Endothelial cell of umbilical vein (primary cell): ENCODE data around the gene NTF4. TPM values are rescaled to one million over a fixed set of nuclear protein-coding genes. Genes with fewer than 3 reads are reported as not detected.
"Not testable (repeated sequence)": the region's sequence is repeated elsewhere in the genome, so short reads cannot be mapped to it uniquely, and the experiment has no call there.

ENCODE experiments used
- BruUV-seq: library from RNA; stranded (reverse); fragments of 400-500 nt; replicated peaks from 2 replicates; lab custom pipeline; 2021; lab: Mats Ljungman, UMichigan
- CTCF ChIA-PET: fragments of 300-600, 350-600 bp; sonication (Branson Sonifier 250); formaldehyde crosslinking; loops from one replicate; lab custom pipeline; 2021; ENCODE audit warnings: antibody characterized with exemption, inconsistent platforms; lab: Charles Lee
- POLR2A ChIA-PET: fragments of 300-600, 350-600 bp; sonication (Branson Sonifier 250); formaldehyde crosslinking; loops from one replicate; lab custom pipeline; 2021; ENCODE audit warnings: antibody characterized with exemption, inconsistent platforms; lab: Charles Lee
- DNase-seq: peaks from one replicate; pipeline ENCODE4 v3.0.0-alpha.2; 2011; ENCODE audit warnings: low read depth, low spot score
- FAIRE-seq: peaks from 2 replicates; lab custom pipeline; 2011; peaks lifted over from hg19 to GRCh38; lab: Jason Lieb, UNC
- H2AFZ ChIP-seq: 2 replicates; pipeline ENCODE4 v1.6.0; 2012; ENCODE audit warnings: low read depth, low read length, control low read depth, inconsistent platforms
- H3K27ac ChIP-seq: 2 replicates; pipeline ENCODE4 v1.5.1; 2011; ENCODE audit warnings: low read depth, mild to moderate bottlenecking, control low read depth, low read length, moderate library complexity; ENCODE audit not compliant: insufficient read depth
- H3K27me3 ChIP-seq, 2 experiments: 2 replicates each; pipeline versions ENCODE4 v1.6.0 to v1.6.1; 2011; ENCODE audit warnings: low read length in 2 of 2, mixed read lengths in 1 of 2; ENCODE audit not compliant: control insufficient read depth in 2 of 2, insufficient read depth in 2 of 2
- H3K36me3 ChIP-seq, 2 experiments: 2 replicates in 1 of 2; 3 replicates in 1 of 2; pipeline ENCODE4 v1.5.1; 2011; ENCODE audit warnings: low read length in 2 of 2, mild to moderate bottlenecking in 1 of 2, moderate library complexity in 1 of 2; ENCODE audit not compliant: control insufficient read depth in 2 of 2, insufficient read depth in 2 of 2; ENCODE audit errors: extremely low read depth in 1 of 2
- H3K4me1 ChIP-seq: 3 replicates; pipeline ENCODE4 v1.5.1; 2011; ENCODE audit warnings: mild to moderate bottlenecking, low read length; ENCODE audit not compliant: control insufficient read depth, insufficient read depth; ENCODE audit errors: extremely low read depth
- H3K4me2 ChIP-seq: 2 replicates; pipeline ENCODE4 v1.6.1; 2011; ENCODE audit warnings: low read length, control low read depth, mixed read lengths; ENCODE audit not compliant: insufficient read depth
- H3K4me3 ChIP-seq, 3 experiments: fragments of 200-600 bp in 1 of 3; sonication (generic), shearing (Covaris generic) in 1 of 3; replicated peaks in 1 of 3; 2 replicates each; pipeline ENCODE4 v1.5.1; 2011 to 2016; ENCODE audit warnings: control low read depth in 3 of 3, low read length in 3 of 3, mild to moderate bottlenecking in 2 of 3, inconsistent platforms in 1 of 3, low read depth in 1 of 3, moderate library complexity in 1 of 3; ENCODE audit not compliant: insufficient read depth in 1 of 3
- H3K79me2 ChIP-seq: 2 replicates; pipeline ENCODE4 v1.6.0; 2012; ENCODE audit warnings: low read length, inconsistent platforms; ENCODE audit not compliant: control insufficient read depth, insufficient read depth
- H3K9ac ChIP-seq: replicated peaks from 2 replicates; pipeline ENCODE3; 2011; ENCODE audit warnings: low read length, control low read depth; ENCODE audit not compliant: insufficient read depth; ENCODE audit errors: extremely low read depth
- H3K9me1 ChIP-seq: replicated peaks from 3 replicates; pipeline ENCODE4 v1.6.0; 2011; ENCODE audit warnings: mild to moderate bottlenecking, low read length; ENCODE audit not compliant: control insufficient read depth, insufficient read depth; ENCODE audit errors: extremely low read depth
- H3K9me3 ChIP-seq: replicated peaks from 2 replicates; pipeline ENCODE4 v1.5.1; 2012; ENCODE audit warnings: low read length, inconsistent platforms; ENCODE audit not compliant: control insufficient read depth, insufficient read depth
- H4K20me1 ChIP-seq: replicated peaks from 2 replicates; pipeline ENCODE3; 2011; ENCODE audit warnings: mild to moderate bottlenecking, low read length; ENCODE audit not compliant: control insufficient read depth, insufficient read depth; ENCODE audit errors: extremely low read depth
- FOS ChIP-seq: IDR thresholded peaks from 2 replicates; pipeline ENCODE4 v1.6.1; 2011; ENCODE audit warnings: mild to moderate bottlenecking, low read length, moderate library complexity, borderline replicate concordance; ENCODE audit not compliant: insufficient read depth
- GATA2 ChIP-seq: IDR thresholded peaks from 2 replicates; pipeline ENCODE4 v1.7.0; 2011; ENCODE audit warnings: low read depth, mild to moderate bottlenecking, moderate library complexity, mixed read lengths, low read length; ENCODE audit not compliant: insufficient read length, insufficient read depth
- JUN ChIP-seq: IDR thresholded peaks from 2 replicates; pipeline ENCODE4 v1.6.1; 2011; ENCODE audit warnings: borderline replicate concordance, low read depth; ENCODE audit not compliant: insufficient read length, insufficient read depth
- MYC ChIP-seq: IDR thresholded peaks from one replicate; pipeline ENCODE4 v1.6.1; 2011; ENCODE audit warnings: mild to moderate bottlenecking, low read depth, low read length
- POLR2A ChIP-seq: IDR thresholded peaks from 2 replicates; pipeline ENCODE4 v1.6.1; 2012; ENCODE audit warnings: low read depth, mild to moderate bottlenecking, control low read depth, low read length
- dilution Hi-C: fragments of 300-500 bp; cut with MboI; formaldehyde crosslinking; loops from one replicate; pipeline ENCODE4 v1.15.0; 2019; ENCODE audit warnings: low sequenced_read_pairs; ENCODE audit not compliant: extremely low pct_ligation_motif_present
- intact Hi-C: fragments of 100-400 bp; cut with micrococcal nuclease; formaldehyde crosslinking; loops from one replicate; pipeline ENCODE4 v1.10.0; 2022
- polyA plus RNA-seq, 4 experiments: library from polyadenylated mRNA; depleted of rRNA in 3 of 4; stranded (reverse) in 3 of 4; unstranded in 1 of 4; fragments of >200 nt; gene quantifications; 2 replicates each; pipeline versions ENCODE4 v1.2.1 to v1.2.3, GENCODE V29; 2011 to 2012; ENCODE audit warnings: missing spikeins in 1 of 4
- total RNA-seq: library from RNA; stranded (reverse); gene quantifications from 2 replicates; pipeline ENCODE4 v1.2.3, GENCODE V29; 2021
- TF ChIP-seq, protein P1 (sequence below), 2 donors: IDR thresholded peaks; 1 replicate in 1 of 2; 2 replicates in 1 of 2; pipeline ENCODE4 v1.5.1; 2011; ENCODE audit warnings: low read length in 2 of 2, mild to moderate bottlenecking in 2 of 2, moderate library complexity in 2 of 2, control low read depth in 1 of 2, inconsistent platforms in 1 of 2, low read depth in 1 of 2; ENCODE audit not compliant: insufficient read depth in 1 of 2; ENCODE audit errors: extremely low read depth in 1 of 2

Gene NTF4
- total and polyA plus RNA-seq, 2 donors (not counting 3 experiments of a cell fraction or from before 2014, with no cell fraction given), result not detected

DNA sequence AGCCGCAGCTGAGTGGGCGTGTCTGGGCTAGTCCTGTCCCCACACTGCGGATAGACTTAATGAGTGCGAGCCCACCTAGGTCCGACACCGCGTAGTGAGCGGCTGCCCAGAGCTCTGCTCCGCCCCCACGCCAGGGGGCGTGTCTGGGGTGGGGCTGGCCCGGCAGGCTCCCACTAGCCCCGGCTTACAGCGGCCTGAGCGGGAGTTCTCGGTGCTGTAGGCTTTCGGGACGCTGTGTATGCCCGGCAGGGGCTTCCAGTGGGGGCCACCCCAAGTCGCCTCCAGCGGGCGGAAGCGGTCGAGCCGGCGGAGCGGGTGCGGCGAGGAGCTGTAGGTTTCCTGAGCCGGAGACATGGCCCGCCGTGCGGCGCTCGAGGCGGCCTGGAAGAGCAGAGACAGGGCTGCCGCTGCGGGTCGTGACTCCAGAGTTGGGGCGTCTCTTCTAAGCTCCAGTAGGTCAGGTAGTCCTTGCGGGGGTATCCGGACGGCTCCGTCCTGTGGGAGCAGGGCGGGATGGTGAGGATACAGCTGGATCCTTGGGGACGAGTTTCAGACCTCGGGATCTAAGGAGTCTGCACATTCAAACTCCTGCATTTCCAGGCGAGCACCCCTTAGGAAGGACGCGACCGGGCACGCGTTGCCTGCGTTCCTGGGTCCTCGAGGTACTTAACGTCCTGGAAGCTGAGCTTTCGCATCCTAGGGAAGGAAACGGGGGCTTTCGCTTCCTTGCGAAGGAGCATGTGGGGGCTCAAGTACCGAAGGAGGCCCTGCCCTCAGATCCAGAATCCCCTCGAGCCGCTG, 8.3 kb downstream of the NTF4 start:
- POLR2A ChIA-PET, result no interaction called here
- FAIRE-seq (peak; percentile 82), DNase-seq (peak; percentile 62)
- no peaks in the 10 kb centered on the region for H4K20me1 ChIP-seq
- H3K36me3 ChIP-seq, result no peaks in the 10 kb centered on the region
- H3K4me1 ChIP-seq, result peaks cover 11% of the 10 kb centered on the region
- peak overlapping the region; percentile 91 for H2AFZ ChIP-seq
- no peak for TF ChIP-seq MYC
- TF ChIP-seq JUN, result no peak
- TF ChIP-seq POLR2A, result no peak
- TF ChIP-seq, protein P1, sequence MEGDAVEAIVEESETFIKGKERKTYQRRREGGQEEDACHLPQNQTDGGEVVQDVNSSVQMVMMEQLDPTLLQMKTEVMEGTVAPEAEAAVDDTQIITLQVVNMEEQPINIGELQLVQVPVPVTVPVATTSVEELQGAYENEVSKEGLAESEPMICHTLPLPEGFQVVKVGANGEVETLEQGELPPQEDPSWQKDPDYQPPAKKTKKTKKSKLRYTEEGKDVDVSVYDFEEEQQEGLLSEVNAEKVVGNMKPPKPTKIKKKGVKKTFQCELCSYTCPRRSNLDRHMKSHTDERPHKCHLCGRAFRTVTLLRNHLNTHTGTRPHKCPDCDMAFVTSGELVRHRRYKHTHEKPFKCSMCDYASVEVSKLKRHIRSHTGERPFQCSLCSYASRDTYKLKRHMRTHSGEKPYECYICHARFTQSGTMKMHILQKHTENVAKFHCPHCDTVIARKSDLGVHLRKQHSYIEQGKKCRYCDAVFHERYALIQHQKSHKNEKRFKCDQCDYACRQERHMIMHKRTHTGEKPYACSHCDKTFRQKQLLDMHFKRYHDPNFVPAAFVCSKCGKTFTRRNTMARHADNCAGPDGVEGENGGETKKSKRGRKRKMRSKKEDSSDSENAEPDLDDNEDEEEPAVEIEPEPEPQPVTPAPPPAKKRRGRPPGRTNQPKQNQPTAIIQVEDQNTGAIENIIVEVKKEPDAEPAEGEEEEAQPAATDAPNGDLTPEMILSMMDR (IDR thresholded peaks at IDR 0.05; ENCODE audit: extremely low read depth in 1 of 2, insufficient read depth in 1 of 2, low read depth in 1 of 2, low read length in 2 of 2), result peak; percentile 13 to 41
- TF ChIP-seq GATA2, result no peak
- TF ChIP-seq FOS, result no peak
- peak overlapping the region; percentile 66 for H3K4me2 ChIP-seq
- no peaks in the 10 kb centered on the region for H3K27me3 ChIP-seq
- no peak overlapping the region for H3K27ac ChIP-seq
- dilution Hi-C loops, result no loop called here
- no peaks in the 10 kb centered on the region for H3K9me1 ChIP-seq
- no peaks in the 10 kb centered on the region for H3K9me3 ChIP-seq
- intact Hi-C loops, result no loop called here
- peak overlapping the region; percentile 30 to 55 (median 46) for H3K4me3 ChIP-seq
- no peaks in the 10 kb centered on the region for H3K79me2 ChIP-seq
- CTCF ChIA-PET, result interaction anchor here (0.9 to 1.8 kb wide), 10 partner anchors 13 to 152 kb away, joined by 3 to 9 read pairs (median 4); partner anchors contain the start of genes GYS1 and RUVBL2
- no TSS peak for BruUV-seq
- H3K9ac ChIP-seq, result no peak overlapping the region

DNA sequence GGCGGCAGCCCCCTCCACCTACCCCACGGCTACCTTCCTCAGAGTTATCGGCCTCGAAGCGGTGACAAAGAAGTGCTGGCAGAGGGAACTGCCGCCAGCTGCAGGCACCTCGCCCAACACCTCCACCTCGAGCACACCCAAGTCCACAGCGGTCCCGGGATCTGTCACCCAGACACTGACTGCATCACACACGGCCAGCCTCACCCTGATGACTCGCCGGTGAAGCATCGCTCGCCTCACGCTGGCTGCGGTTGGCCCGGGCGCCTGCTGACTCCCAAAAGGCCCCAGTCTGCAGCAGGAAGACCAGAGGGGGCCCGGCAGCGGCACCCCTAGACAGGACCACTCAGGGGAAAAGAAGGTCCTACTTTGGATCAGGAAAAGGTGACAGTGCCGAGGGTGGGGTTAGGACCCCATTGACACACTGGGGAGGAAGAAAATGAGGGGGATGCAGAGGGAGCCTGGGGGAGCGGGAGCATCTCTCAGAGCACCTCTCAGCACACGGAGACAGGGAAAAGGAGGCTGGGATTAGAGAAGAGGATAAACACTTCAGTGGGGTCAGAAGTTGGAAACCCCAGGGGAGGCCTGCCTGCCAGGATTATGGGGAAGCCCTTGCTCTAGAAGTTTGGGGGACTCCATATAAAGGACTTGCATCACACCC, 14.1 kb downstream of the NTF4 start:
- H3K9me1 ChIP-seq, H3K4me1 ChIP-seq, H3K4me2 ChIP-seq, dilution Hi-C loops, H3K9me3 ChIP-seq, H4K20me1 ChIP-seq, H3K36me3 ChIP-seq, POLR2A ChIA-PET, H3K27me3 ChIP-seq, H3K4me3 ChIP-seq, H3K9ac ChIP-seq, DNase-seq, intact Hi-C loops, H3K27ac ChIP-seq, H2AFZ ChIP-seq, FAIRE-seq, BruUV-seq, H3K79me2 ChIP-seq: not testable (repeated sequence)
- CTCF ChIA-PET, result interaction anchor here (0.6 to 1.6 kb wide), 2 partner anchors 51 kb away, joined by 3 to 5 read pairs; no protein-coding TSS in a partner anchor

DNA sequence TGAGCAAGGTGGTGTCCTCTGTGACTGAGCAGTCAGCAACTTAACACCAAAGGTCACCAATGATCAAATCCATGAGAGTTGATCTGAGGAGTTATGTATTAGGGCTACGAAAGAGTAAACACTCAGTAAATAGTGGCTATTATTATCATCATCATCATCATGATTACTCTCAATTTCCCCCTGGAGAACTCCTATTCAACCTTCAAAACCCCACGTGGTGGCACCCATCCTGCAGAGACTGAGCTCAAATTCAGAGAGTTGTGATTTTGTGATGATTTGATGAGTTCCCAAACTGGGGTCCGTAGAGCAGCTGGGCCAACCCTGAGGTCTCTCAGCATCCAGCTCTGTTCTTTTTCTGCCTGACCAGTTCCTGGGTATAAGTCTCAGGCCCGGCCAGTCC, 14.8 kb downstream of the NTF4 start:
- intact Hi-C loops, FAIRE-seq, H3K9me1 ChIP-seq, H3K4me2 ChIP-seq, H3K27me3 ChIP-seq, H3K79me2 ChIP-seq, H2AFZ ChIP-seq, H4K20me1 ChIP-seq, H3K36me3 ChIP-seq, H3K4me3 ChIP-seq, H3K9me3 ChIP-seq, BruUV-seq, H3K4me1 ChIP-seq, H3K9ac ChIP-seq, POLR2A ChIA-PET, DNase-seq, H3K27ac ChIP-seq, dilution Hi-C loops: not testable (repeated sequence)
- CTCF ChIA-PET, result interaction anchor here (0.6 kb wide), 1 partner anchor 50 kb away, joined by 3 read pairs; no protein-coding TSS in a partner anchor
